Right hindlimb (tissue), 1 donor: ENCODE measurements around the gene NR1D1.

Source experiments
- DNase-seq: peaks from one replicate; pipeline ENCODE4 v3.0.0-alpha.2; 2018

Gene NR1D1

GRCh38 chr17:40062329-40063186, 37.8 kb downstream of the NR1D1 start, which contains the start of gene THRA:
TSS of gene THRA (plus strand) at chr17:40062965. CDS start at chr17:40074489, 11,524 bp downstream.
- DNase-seq: peak; percentile 83

- DNase-seq: no peak
These were observed 38.8 kb downstream of the NR1D1 start for GRCh38 chr17:40061609-40062038.

- no peak for DNase-seq
These were observed 39.3 kb downstream of the NR1D1 start for GRCh38 chr17:40060887-40061608.

GRCh38 chr17:40059729-40060475, 40.5 kb downstream of the NR1D1 start:
- DNase-seq: no peak

- no peak for DNase-seq
These were observed 41.5 kb downstream of the NR1D1 start for GRCh38 chr17:40058865-40059264.

GRCh38 chr17:40058186-40058784, 42.1 kb downstream of the NR1D1 start:
- DNase-seq: peak; percentile 63

- no peak for DNase-seq
These were observed 43.9 kb downstream of the NR1D1 start for GRCh38 chr17:40056379-40057015.
